ENCODE measurements around the gene TMEM163.

The TMEM163 gene

DNA sequence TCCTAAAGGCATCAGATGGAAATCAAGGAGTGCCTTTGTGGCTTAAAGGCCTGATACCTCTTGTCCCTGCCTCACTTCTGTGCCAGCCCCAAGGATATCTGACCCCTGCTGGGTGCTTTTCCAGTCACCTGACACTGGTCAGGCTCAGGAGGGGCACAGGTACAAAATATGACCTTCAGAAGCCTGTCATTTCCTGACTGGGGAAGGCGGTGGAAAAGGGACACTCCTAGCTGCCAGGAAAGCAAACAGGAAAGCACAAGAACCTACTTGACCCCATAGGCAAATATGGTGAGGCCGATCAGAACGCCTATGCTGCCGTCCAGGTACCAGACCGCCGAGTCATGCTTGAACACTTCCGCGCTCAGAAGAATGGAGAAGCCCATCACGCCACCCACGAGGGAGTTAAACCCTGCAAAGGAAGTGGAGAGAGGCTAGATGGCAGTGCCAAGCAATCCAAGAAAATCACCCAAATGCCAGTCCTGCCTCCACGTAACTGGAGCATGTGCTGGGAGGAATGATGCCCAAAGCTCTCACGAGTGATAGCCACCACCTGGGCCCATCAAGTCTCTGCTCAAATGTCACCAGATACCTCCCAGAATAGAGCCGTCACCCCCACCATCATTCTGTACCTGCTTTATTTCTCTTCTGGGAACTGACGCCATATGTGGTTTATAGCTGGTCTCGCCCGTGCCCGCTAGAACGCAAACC lies 260.9 kb downstream of the TMEM163 start:
- in situ Hi-C loops (cut with MboI; ENCODE audit: low pct_unique_long_range_greater_than_20kb, low sequenced_read_pairs), result loop anchor here (25.0 kb wide), 1 partner anchor 429 kb away; no protein-coding TSS in a partner anchor
- DNase-seq, result no peak

DNA sequence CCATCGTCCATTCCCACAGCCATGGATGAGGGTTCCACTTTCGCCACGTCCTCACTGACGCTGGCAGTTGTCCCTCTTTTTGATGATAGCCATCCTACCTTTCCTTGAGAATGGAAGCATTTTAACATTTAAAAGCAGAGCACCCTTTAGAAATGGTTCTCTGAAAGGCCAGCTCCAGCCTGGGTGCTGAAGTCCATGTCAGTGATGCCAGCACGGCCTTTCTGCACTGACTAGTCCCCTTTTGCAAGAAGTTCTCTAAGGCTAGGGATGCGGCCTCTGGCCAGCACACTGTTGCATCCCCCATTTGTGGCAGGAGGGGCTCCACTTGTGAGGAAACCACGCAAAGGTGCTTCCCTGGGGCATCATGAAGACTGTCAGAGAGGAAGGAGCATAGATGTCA lies 261.4 kb downstream of the TMEM163 start:
- in situ Hi-C loops (cut with MboI; ENCODE audit: low pct_unique_long_range_greater_than_20kb, low sequenced_read_pairs), result loop anchor here (25.0 kb wide), 1 partner anchor 430 kb away; no protein-coding TSS in a partner anchor
- no peak for DNase-seq

DNA sequence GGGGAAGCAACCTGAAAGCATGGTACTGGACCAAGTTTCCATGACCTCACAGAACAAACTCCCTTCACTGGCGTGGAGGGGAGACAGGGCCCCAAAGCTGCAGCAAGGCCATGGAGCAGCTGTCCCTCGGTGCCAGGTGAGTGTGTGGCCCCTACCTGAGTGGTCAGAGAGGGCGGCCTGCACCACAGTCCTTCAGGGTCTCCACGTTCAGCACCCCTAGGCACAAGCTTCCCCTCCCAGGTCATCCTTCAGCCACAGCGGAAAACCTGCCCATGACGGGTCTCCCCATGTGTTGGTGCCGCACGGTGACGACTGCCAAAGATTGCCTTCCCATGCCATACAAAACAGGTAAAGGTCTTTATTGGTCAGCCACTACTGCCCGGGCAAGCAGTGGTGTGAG lies 263.4 kb downstream of the TMEM163 start:
- no peak for DNase-seq
- in situ Hi-C loops (cut with MboI; ENCODE audit: low pct_unique_long_range_greater_than_20kb, low sequenced_read_pairs), result loop anchor here (25.0 kb wide), 1 partner anchor 432 kb away; no protein-coding TSS in a partner anchor

DNA sequence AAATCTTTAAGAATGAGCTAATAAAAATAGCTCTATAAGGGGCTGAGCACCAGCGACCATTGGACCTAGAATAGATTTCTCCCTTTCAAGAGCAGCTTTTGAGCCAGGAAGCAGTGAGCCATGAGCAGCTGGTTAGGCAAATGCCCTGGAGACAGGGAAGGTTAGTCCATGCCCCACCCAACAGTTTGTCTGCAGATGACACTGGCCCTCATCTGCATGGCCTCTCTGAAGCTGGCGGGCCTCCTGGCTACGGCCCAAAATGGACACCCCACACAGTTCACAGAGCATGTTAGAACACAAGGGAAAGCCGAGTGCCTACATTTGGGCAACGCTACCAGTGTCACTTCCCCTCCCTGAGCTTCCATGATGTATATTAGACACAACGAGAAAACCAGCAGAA lies 263.9 kb downstream of the TMEM163 start:
- DNase-seq, result no peak
- in situ Hi-C loops (cut with MboI; ENCODE audit: low pct_unique_long_range_greater_than_20kb, low sequenced_read_pairs), result loop anchor here (25.0 kb wide), 1 partner anchor 432 kb away; no protein-coding TSS in a partner anchor

DNA sequence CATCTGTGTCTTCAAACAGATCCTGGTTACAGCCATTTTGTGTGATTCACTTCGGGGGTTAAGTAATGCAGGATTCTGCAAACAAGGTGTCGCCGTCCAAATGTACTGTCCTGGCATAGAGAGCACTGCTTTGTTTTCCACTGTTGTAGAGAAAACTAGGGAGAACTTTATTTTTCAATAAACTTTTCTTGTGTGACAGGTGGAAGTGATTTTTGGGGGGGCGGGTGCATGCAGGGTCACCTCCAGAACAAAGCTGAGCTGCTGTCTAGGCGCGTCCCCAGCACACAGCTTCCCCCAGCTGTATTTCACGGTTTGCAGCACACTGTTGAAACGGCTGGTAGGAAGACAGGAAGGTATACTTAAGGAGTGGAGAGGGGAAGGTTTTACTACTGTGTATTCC lies 264.4 kb downstream of the TMEM163 start:
- in situ Hi-C loops (cut with MboI; ENCODE audit: low pct_unique_long_range_greater_than_20kb, low sequenced_read_pairs), result loop anchor here (25.0 kb wide), 1 partner anchor 433 kb away; no protein-coding TSS in a partner anchor
- no peak for DNase-seq

DNA sequence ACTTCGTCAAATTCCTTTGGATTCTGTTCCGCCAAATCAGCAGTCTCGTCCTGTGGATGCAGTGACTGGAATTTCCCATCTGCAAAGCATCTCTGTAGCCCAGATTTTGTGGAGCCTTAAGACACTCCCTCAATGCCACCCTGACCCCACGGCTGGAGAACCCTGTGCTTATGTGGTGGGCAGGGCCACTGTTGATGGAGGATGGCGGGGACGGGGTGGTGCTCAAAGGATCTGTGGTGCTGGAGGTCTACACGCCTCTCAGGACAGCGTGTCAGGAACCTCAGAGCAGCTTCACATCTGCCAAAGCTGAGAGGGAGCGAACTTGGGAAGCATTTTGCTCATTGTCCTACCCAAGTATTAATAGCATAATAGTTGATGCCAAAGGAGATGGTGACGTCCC lies 264.8 kb downstream of the TMEM163 start:
- in situ Hi-C loops (cut with MboI; ENCODE audit: low pct_unique_long_range_greater_than_20kb, low sequenced_read_pairs), result loop anchor here (25.0 kb wide), 1 partner anchor 433 kb away; no protein-coding TSS in a partner anchor

DNA sequence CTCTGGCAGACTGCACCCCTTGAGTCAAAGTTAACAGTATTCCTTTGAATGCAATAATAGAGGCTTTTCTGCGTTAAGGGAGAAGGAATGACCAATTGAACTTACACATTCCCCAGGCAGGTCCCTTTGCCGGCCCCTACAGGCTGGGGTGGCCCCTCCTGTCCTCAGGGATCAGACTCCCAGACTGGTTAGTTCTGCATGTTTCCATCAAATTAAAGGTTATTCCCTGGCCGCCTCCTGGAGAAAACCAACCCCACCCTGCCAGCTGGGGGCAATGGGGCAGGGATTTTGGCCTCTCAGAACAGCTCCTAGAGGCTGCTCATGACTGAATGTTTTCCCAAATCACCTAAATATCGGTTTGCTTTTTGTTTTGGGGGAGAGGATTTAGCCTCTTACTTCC lies 265.3 kb downstream of the TMEM163 start:
- in situ Hi-C loops (cut with MboI; ENCODE audit: low pct_unique_long_range_greater_than_20kb, low sequenced_read_pairs), result loop anchor here (25.0 kb wide), 1 partner anchor 434 kb away; no protein-coding TSS in a partner anchor
- DNase-seq, result no peak

More for the DNA sequence above, 264.8 kb downstream of the TMEM163 start:
- no peak for DNase-seq

DNA sequence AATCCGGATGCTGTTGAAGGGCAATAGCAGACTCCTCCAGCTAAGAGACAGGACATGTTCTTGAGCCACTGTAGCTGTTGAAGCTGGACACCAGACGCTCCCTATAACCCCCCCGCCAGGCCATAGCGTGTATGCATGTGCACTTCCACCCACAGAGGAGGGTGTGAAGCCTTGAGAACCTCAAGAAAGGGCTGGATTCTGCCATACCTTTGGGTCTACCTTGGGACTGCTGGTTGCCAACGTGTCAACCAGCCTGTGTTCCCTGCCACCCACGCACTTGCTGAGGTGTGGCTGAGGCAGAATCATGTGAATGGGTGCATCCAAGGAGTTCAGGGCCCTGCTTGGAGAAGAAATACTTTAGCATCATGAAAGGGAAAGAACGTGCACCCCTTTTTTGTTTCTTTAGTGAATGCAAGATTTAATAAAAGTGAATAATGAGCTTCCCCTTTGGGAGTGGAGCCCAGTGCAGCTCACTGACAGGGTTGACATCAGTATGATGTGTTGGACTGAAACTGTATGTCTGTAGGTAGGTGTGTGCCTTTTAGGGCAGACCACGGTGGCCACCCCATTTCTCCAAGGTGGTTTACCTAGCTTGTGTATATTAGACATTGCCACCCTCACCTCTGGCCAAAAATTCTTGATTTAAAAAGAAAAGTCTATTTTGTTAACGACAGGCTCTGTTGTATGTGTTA lies 266.6 kb downstream of the TMEM163 start:
- in situ Hi-C loops (cut with MboI; ENCODE audit: low pct_unique_long_range_greater_than_20kb, low sequenced_read_pairs), result loop anchor here (25.0 kb wide), 1 partner anchor 435 kb away; no protein-coding TSS in a partner anchor
- DNase-seq, result no peak

DNA sequence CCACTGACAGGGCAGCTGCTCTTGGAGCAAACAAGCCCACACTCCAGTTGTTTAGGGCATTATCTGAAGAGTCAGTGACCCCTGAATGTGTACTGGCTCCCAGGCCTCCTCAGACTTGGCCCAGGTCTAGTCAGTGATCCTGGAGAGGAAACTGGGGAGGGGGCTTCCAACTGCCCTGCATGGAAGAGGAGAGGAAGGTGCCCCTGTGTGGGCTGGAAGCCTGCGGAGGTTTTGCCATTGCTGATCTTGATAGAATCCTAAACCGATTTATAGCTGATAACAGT lies 267.5 kb downstream of the TMEM163 start:
- in situ Hi-C loops (cut with MboI; ENCODE audit: low pct_unique_long_range_greater_than_20kb, low sequenced_read_pairs), result loop anchor here (25.0 kb wide), 1 partner anchor 436 kb away; no protein-coding TSS in a partner anchor
- DNase-seq, result no peak

DNA sequence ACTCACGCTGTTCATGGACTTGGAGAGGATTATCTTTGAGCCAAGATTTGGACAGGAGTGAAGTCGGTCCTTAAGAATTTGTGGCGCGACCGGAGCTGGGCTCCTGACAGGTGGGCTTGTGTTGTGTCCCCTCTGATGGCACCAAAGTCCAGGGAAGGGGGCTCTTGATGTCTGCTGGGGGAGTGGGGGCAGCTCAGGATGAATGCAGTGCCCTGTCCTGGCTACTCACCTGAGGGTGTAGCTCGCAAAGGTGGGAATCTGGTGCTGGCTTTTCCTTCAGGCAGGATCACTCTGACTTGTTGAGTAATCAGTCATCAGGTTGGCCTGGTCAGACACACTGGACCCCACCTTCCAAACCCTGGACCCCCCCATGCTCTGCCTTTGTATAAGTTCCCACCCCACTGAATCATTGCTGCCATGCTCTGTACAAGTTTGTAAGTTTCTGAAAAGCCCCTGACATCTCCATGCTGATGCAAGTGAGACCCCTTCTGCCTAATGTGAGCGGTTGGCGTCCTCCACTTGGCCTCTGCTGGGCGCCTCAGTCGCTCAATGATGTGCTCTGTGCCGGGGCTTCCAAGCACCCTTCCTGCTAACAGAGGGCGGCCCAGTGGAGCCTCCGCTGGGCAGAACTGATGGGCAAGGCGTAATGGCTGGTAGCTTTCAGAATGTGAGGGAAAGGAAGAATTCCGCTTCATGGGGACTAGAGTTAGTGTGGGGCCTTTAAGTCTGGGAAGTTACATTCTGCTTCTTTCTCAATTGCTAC lies 268.9 kb downstream of the TMEM163 start:
- DNase-seq, result no peak
- in situ Hi-C loops (cut with MboI; ENCODE audit: low pct_unique_long_range_greater_than_20kb, low sequenced_read_pairs), result loop anchor here (25.0 kb wide), 2 partner anchors 437 to 563 kb away; no protein-coding TSS in a partner anchor

DNA sequence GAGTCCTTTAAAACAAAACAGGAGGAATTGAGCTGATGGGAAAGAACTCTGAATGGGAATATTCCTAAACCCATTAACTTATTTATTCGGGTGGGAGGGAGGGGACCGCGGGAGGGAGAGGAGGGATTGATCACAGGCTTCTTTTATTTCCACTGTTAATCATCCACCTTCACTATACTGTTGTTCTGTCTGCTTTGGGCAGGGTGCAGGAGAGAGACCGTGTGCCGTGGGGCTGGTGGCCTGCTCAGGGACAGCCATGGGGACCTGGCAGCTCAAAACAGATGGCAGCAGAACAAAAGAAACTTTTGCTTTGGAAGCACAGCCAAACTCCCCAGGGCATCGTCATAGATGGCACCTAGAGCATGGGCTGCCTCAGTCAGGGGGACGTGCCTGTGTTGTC lies 269.6 kb downstream of the TMEM163 start:
- in situ Hi-C loops (cut with MboI; ENCODE audit: low pct_unique_long_range_greater_than_20kb, low sequenced_read_pairs), result loop anchor here (25.0 kb wide), 1 partner anchor 562 kb away; no protein-coding TSS in a partner anchor
- DNase-seq, result no peak

DNA sequence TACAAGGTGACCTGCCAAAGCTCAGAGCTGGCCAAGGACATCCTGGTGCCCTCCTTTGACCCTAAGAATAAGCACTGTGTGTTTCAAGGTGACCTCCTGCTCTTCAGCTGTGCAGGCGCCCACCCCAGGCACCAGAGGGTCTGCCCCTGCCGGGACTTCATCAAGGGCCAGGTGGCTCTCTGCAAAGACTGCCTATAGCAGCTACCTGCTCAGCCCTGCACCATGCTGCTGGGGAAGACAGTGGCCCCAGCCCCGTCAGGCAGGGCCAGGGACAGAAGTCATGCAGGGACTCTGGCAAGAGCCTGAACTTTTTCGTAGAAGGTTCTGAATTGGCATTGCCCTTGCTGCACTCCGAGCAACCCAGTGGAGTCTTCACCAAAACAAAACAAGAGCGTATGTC lies 270.1 kb downstream of the TMEM163 start:
- no peak for DNase-seq
- in situ Hi-C loops (cut with MboI; ENCODE audit: low pct_unique_long_range_greater_than_20kb, low sequenced_read_pairs), result loop anchor here (25.0 kb wide), 1 partner anchor 561 kb away; no protein-coding TSS in a partner anchor

DNA sequence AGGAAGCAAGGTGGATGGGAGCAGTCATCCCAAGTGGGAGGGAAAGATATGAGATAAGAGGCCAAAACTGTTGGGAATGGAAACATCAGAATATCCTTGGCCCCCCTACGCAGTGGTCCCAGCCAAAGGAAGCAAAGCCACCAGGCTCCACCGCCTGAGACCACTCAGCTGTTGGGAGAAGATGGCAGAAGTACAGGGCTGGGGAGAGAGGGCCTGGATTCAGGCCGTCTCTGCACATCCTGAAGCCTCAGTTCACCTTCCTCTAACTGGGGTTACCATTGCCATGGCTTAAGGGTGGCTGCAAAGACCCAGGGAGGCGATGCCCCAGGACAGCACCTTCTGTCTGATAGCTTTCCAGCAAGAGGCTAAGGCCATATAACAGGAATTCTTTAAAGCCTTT lies 271.1 kb downstream of the TMEM163 start:
- in situ Hi-C loops (cut with MboI; ENCODE audit: low pct_unique_long_range_greater_than_20kb, low sequenced_read_pairs), result loop anchor here (25.0 kb wide), 1 partner anchor 560 kb away; no protein-coding TSS in a partner anchor

DNA sequence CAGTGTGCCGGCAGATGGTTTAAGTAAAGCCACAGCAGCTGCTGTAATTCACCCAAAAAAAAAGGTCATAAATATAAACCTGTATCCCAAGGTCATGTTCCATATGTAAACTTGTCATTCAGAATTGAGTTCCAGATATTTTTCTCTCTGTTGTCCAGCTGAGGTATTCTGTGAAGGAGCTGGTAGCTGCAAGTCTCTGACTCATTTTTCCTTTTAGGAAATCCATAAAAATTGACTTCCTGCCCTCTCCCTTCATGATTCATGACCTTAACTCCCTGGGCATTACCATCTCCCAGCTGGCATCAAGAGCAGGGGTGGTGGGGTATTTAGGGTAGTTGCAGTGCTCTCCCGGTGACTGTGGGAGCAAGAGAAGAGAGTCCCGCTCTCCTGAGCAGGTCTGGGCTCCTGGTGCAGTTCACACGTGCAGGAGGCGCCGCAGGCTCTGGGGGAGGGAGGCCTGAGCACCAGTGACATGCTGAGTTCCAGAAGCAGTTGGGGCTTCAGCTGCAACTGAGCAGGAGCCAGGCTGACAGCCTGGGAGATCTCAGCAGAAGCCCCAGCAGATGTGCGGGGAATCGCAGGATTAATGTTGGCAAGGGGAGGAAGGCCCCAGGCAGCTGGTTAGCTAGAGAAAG lies 272.3 kb downstream of the TMEM163 start:
- in situ Hi-C loops (cut with MboI; ENCODE audit: low pct_unique_long_range_greater_than_20kb, low sequenced_read_pairs), result loop anchor here (25.0 kb wide), 1 partner anchor 559 kb away; no protein-coding TSS in a partner anchor
- no peak for DNase-seq

More for the DNA sequence above, 271.1 kb downstream of the TMEM163 start:
- no peak for DNase-seq

DNA sequence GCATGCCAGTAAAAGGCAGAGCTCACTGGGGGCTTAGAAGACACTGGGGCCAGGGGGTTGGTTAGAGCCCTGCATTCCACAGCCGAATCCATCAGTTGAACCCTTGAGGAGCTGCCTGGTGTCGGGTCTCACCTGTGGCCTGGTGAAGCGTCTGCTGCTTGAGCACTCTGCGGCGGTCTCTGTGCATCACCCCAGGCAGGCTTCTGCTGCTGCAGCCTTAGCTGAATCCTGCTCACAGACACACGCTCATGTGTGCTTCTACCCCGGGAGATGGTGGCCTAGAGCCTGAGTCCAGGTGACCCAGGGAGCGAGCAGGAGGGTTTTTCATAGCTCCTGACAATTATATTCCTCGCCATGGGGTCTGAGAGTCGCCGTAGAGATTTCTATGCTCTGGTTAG lies 272.8 kb downstream of the TMEM163 start:
- in situ Hi-C loops (cut with MboI; ENCODE audit: low pct_unique_long_range_greater_than_20kb, low sequenced_read_pairs), result loop anchor here (25.0 kb wide), 1 partner anchor 559 kb away; no protein-coding TSS in a partner anchor
- DNase-seq, result no peak

DNA sequence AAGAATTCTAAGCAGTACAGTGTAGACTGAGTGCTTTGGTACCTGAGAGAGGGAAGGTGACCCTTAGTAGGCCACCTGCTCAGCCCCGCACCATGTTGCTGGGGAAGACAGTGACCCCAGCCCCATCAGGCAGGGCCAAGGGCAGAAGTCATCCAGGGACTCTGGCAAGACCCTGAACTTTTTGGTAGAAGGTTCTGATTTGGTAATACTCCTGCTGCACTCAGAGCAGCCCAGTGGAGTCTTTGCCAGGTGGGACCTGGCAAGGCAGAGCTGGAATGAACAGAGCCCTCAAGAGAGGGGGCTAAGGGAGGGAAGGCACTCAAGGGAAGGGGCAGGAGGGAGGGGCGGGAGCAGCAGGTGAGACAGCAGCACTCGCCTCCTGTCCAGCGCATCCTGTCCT lies 273.7 kb downstream of the TMEM163 start:
- in situ Hi-C loops (cut with MboI; ENCODE audit: low pct_unique_long_range_greater_than_20kb, low sequenced_read_pairs), result loop anchor here (25.0 kb wide), 1 partner anchor 558 kb away; no protein-coding TSS in a partner anchor
- no peak for DNase-seq

DNA sequence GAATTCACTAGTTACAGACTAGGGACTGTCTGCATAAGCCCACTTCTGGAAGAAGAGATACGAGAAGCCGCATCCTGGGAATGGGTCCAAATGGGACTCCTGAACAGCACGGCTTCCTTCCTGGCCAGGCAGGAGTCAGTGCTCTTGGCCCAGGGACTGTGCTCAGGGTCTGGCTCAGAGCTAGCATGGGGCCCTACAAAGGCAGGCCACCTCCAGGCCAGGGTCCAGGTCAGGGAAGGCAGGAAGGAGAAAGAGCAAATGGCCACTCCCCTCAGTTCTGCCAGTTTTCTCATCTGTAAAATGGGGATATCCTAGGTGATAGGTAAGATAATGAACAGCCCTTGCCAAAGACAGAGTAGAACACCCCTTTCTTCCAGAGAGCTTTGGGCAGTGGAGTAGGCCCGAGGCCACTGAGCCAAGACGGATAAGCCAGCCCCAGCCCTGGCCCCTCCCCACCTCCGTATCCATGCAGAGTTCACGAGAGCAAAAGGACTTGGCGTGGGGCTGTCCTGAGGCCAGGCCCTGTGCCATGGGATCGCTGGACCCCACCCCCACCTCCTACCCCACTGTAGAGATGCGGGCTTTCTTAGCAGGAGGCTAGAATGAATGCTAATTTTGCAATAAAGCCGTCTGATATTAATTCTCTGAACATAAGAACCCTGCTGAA lies 274.9 kb downstream of the TMEM163 start:
- in situ Hi-C loops (cut with MboI; ENCODE audit: low pct_unique_long_range_greater_than_20kb, low sequenced_read_pairs), result loop anchor here (25.0 kb wide), 1 partner anchor 557 kb away; no protein-coding TSS in a partner anchor

More for the DNA sequence above, 274.9 kb downstream of the TMEM163 start:
- no peak for DNase-seq

Measured in KBM-7 (cell line).